Measurements from ENCODE around the gene TCEA3.
A peak's percentile ranks its signal among the peaks of the same experiment; 100 is the strongest.

The TCEA3 gene

GRCh38 chr1:23408797-23409290 is 15.7 kb downstream of the TCEA3 start:
- peaks cover 5% of the 10 kb centered on the region for H3K4me1 ChIP-seq (ENCODE audit: insufficient read depth, poor library complexity, severe bottlenecking)

GRCh38 chr1:23407016-23407630 is 17.4 kb downstream of the TCEA3 start:
- Histone ChIP-seq H3K27ac (ENCODE audit: poor library complexity, severe bottlenecking) (no peak overlapping the region), H3K9me3 (ENCODE audit: severe bottlenecking) (no peaks in the 10 kb centered on the region), H3K36me3 (ENCODE audit: low read depth) (no peaks in the 10 kb centered on the region), H3K27me3 (ENCODE audit: insufficient read depth, poor library complexity, severe bottlenecking) (no peaks in the 10 kb centered on the region), H3K4me1 (ENCODE audit: insufficient read depth, poor library complexity, severe bottlenecking) (peaks cover 19% of the 10 kb centered on the region), H3K4me3 (ENCODE audit: severe bottlenecking) (no peak overlapping the region)
- ATAC-seq (ENCODE audit: low read depth): no peak
- no peak for TF ChIP-seq CTCF (IDR thresholded peaks at IDR 0.05; ENCODE audit: poor library complexity, severe bottlenecking)
- DNase-seq (ENCODE audit: low spot score): no peak

More at GRCh38 chr1:23408797-23409290, 15.7 kb downstream of the TCEA3 start:
- no peaks in the 10 kb centered on the region for H3K36me3 ChIP-seq (ENCODE audit: low read depth)
- H3K27me3 ChIP-seq (ENCODE audit: insufficient read depth, poor library complexity, severe bottlenecking): no peaks in the 10 kb centered on the region
- no peak overlapping the region for H3K4me3 ChIP-seq (ENCODE audit: severe bottlenecking)
- no peak overlapping the region for H3K27ac ChIP-seq (ENCODE audit: poor library complexity, severe bottlenecking)
- DNase-seq (ENCODE audit: low spot score): no peak
- ATAC-seq (ENCODE audit: low read depth): no peak
- TF ChIP-seq CTCF (IDR thresholded peaks at IDR 0.05; ENCODE audit: poor library complexity, severe bottlenecking): no peak
- H3K9me3 ChIP-seq (ENCODE audit: severe bottlenecking): no peaks in the 10 kb centered on the region

- no peak overlapping the region for H3K4me3 ChIP-seq (ENCODE audit: severe bottlenecking)
- H3K27me3 ChIP-seq (ENCODE audit: insufficient read depth, poor library complexity, severe bottlenecking): no peaks in the 10 kb centered on the region
- ATAC-seq (ENCODE audit: low read depth) (no peak), DNase-seq (ENCODE audit: low spot score) (no peak)
- peaks cover 19% of the 10 kb centered on the region for H3K4me1 ChIP-seq (ENCODE audit: insufficient read depth, poor library complexity, severe bottlenecking)
- H3K27ac ChIP-seq (ENCODE audit: poor library complexity, severe bottlenecking): no peak overlapping the region
- no peaks in the 10 kb centered on the region for H3K36me3 ChIP-seq (ENCODE audit: low read depth)
- TF ChIP-seq CTCF (IDR thresholded peaks at IDR 0.05; ENCODE audit: poor library complexity, severe bottlenecking): no peak
- no peaks in the 10 kb centered on the region for H3K9me3 ChIP-seq (ENCODE audit: severe bottlenecking)
Measured at GRCh38 chr1:23405946-23406345, 18.6 kb downstream of the TCEA3 start.

- H3K4me1 ChIP-seq (ENCODE audit: insufficient read depth, poor library complexity, severe bottlenecking): peaks cover 19% of the 10 kb centered on the region
- H3K27ac ChIP-seq (ENCODE audit: poor library complexity, severe bottlenecking): peak overlapping the region; percentile 93
- no peak overlapping the region for H3K4me3 ChIP-seq (ENCODE audit: severe bottlenecking)
- DNase-seq (ENCODE audit: low spot score) (peak; percentile 98), ATAC-seq (ENCODE audit: low read depth) (peak; percentile 97)
- peak; percentile 98 for TF ChIP-seq CTCF (IDR thresholded peaks at IDR 0.05; ENCODE audit: poor library complexity, severe bottlenecking)
- no peaks in the 10 kb centered on the region for H3K9me3 ChIP-seq (ENCODE audit: severe bottlenecking)
- no peaks in the 10 kb centered on the region for H3K36me3 ChIP-seq (ENCODE audit: low read depth)
- no peaks in the 10 kb centered on the region for H3K27me3 ChIP-seq (ENCODE audit: insufficient read depth, poor library complexity, severe bottlenecking)
Measured at GRCh38 chr1:23403735-23404486, 20.6 kb downstream of the TCEA3 start.

- H3K9me3 ChIP-seq (ENCODE audit: severe bottlenecking): no peaks in the 10 kb centered on the region
- no peak overlapping the region for H3K4me3 ChIP-seq (ENCODE audit: severe bottlenecking)
- TF ChIP-seq CTCF (IDR thresholded peaks at IDR 0.05; ENCODE audit: poor library complexity, severe bottlenecking): no peak
- no peaks in the 10 kb centered on the region for H3K36me3 ChIP-seq (ENCODE audit: low read depth)
- no peak for DNase-seq (ENCODE audit: low spot score)
- H3K27ac ChIP-seq (ENCODE audit: poor library complexity, severe bottlenecking): peak overlapping the region; percentile 93
- ATAC-seq (ENCODE audit: low read depth): no peak
- no peaks in the 10 kb centered on the region for H3K27me3 ChIP-seq (ENCODE audit: insufficient read depth, poor library complexity, severe bottlenecking)
- H3K4me1 ChIP-seq (ENCODE audit: insufficient read depth, poor library complexity, severe bottlenecking): peaks cover 19% of the 10 kb centered on the region
Measured at GRCh38 chr1:23403355-23403734, 21.2 kb downstream of the TCEA3 start.

All from RWPE2 (cell line).